Thyroid gland (tissue), 4 donors: ENCODE measurements around the gene PARP6.

Experiments
- CTCF ChIP-seq, 6 experiments: fragments of 200-600 bp in 3 of 6; fragments of 450-650 bp in 3 of 6; sonication (generic) in 3 of 6; IDR thresholded peaks; one replicate each; pipeline ENCODE4 v1.5.1; 2016 to 2019; ENCODE audit warnings: antibody characterized with exemption in 6 of 6, mild to moderate bottlenecking in 2 of 6, inconsistent platforms in 1 of 6, moderate library complexity in 1 of 6
- POLR2A ChIP-seq, 2 donors: fragments of 450-650 bp; IDR thresholded peaks; one replicate each; pipeline ENCODE4 v1.6.1; 2017; ENCODE audit warnings: antibody characterized with exemption in 2 of 2, mild to moderate bottlenecking in 2 of 2, moderate library complexity in 1 of 2

- TF ChIP-seq CTCF (IDR thresholded peaks at IDR 0.05): no peak
- TF ChIP-seq POLR2A (IDR thresholded peaks at IDR 0.05): no peak
Measured at GRCh38 chr15:72304596-72304995, 32.2 kb upstream of the PARP6 start.
